ENCODE data around the gene CENPC.

DNA sequence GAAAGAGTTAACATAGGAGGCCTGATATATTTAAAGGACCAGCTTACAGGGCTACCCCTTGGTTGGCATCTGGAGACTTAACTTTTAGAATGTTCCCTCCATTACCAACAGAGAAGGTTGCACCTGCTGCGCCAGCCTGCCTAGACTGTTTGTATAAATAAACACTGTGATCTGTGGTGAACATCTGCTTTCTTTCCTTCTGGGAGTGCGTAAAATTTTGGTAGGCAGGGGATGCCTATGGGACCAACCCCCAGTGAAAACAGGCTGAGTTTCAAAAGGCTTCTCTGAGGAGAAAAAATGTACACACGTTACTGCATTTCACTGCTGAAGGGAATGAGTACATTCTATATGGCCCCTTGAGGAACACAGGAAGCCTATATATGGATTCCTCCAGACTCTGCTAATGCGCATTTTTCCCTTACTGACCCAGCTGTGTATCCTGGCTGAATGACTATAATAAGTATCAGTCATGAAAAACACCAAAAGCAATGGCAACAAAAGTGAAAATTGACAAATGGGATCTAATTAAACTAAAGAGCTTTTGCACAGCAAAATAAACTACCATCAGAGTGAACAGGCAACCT is 13.8 kb downstream of the CENPC start:
- no peak for TF ChIP-seq EZH2 (IDR thresholded peaks at IDR 0.05; ENCODE audit: borderline replicate concordance, low read depth, low read length, severe bottlenecking)
- no peak for TF ChIP-seq POLR2AphosphoS5 (IDR thresholded peaks at IDR 0.05; ENCODE audit: insufficient read depth, low read depth, low read length)
- TF ChIP-seq, protein P1, sequence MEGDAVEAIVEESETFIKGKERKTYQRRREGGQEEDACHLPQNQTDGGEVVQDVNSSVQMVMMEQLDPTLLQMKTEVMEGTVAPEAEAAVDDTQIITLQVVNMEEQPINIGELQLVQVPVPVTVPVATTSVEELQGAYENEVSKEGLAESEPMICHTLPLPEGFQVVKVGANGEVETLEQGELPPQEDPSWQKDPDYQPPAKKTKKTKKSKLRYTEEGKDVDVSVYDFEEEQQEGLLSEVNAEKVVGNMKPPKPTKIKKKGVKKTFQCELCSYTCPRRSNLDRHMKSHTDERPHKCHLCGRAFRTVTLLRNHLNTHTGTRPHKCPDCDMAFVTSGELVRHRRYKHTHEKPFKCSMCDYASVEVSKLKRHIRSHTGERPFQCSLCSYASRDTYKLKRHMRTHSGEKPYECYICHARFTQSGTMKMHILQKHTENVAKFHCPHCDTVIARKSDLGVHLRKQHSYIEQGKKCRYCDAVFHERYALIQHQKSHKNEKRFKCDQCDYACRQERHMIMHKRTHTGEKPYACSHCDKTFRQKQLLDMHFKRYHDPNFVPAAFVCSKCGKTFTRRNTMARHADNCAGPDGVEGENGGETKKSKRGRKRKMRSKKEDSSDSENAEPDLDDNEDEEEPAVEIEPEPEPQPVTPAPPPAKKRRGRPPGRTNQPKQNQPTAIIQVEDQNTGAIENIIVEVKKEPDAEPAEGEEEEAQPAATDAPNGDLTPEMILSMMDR (IDR thresholded peaks at IDR 0.05; ENCODE audit: extremely low read depth in 1 of 2, insufficient read depth in 1 of 2, low read depth in 1 of 2, low read length in 2 of 2), result no peak
- TF ChIP-seq POLR2A (IDR thresholded peaks at IDR 0.05; ENCODE audit: low read depth, low read length), result no peak
- TF ChIP-seq, protein P2, sequence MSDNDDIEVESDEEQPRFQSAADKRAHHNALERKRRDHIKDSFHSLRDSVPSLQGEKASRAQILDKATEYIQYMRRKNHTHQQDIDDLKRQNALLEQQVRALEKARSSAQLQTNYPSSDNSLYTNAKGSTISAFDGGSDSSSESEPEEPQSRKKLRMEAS (IDR thresholded peaks at IDR 0.05; ENCODE audit: insufficient read depth, insufficient read length), result no peak
- no peak for TF ChIP-seq JUN (IDR thresholded peaks at IDR 0.05; ENCODE audit: borderline replicate concordance, insufficient read depth, insufficient read length, low read depth)
